Measurements from ENCODE around the gene KRT15.

The KRT15 gene

DNA sequence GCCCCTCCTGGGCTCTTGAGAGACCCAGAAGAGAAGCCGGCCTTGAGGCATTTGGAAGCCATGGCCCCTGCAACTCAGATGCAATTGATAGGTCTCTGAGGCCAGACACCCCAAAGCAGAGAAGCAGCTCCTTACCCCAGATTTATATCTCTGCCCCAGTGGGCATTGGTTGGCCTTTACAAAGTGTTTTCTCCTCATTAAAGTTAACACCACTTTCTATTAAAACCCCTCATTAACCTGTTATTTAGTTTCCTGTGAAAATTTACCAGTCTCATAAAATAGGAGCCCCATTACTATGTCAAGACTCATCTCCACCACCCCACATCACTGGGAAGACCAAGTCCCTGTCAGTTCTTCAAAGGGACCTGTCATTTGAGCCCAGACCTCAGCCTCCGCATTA, 37.7 kb downstream of the KRT15 start, which contains the start of gene KRT35:
Gene KRT35 (minus strand): TSS at position 116 of the 400 bp plus-strand sequence. CDS start 54 bp downstream, at position 62.
- no peak for DNase-seq (ENCODE audit: low read depth)
- no peak within 1 kb of the TSS for H3K4me3 ChIP-seq (ENCODE audit: low read depth, low read length)
- TF ChIP-seq, protein P1, sequence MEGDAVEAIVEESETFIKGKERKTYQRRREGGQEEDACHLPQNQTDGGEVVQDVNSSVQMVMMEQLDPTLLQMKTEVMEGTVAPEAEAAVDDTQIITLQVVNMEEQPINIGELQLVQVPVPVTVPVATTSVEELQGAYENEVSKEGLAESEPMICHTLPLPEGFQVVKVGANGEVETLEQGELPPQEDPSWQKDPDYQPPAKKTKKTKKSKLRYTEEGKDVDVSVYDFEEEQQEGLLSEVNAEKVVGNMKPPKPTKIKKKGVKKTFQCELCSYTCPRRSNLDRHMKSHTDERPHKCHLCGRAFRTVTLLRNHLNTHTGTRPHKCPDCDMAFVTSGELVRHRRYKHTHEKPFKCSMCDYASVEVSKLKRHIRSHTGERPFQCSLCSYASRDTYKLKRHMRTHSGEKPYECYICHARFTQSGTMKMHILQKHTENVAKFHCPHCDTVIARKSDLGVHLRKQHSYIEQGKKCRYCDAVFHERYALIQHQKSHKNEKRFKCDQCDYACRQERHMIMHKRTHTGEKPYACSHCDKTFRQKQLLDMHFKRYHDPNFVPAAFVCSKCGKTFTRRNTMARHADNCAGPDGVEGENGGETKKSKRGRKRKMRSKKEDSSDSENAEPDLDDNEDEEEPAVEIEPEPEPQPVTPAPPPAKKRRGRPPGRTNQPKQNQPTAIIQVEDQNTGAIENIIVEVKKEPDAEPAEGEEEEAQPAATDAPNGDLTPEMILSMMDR (IDR thresholded peaks at IDR 0.05; ENCODE audit: low read depth, low read length, missing control alignments), result no peak

DNA sequence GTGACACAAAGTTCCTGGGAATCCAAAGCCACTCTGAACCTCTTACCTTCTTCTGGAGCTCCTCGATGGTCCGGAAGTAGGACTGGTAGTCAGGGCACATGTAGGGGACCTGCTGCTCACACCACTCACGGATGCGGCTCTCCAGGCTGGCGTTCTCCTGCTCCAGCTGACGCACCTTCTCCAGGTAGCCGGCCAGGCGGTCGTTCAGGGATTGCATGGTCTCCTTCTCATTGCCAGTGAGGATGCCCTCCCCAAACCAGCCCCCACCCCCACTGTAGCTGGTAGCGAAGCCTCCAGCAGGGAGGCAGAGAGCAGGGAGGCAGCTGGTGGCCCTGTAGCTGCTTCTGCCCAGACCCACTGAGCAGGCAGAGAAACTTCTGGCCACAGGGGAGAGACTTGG, 38.1 kb downstream of the KRT15 start:
- no peak overlapping the region for H3K4me3 ChIP-seq (ENCODE audit: low read depth, low read length)
- DNase-seq (ENCODE audit: low read depth), result no peak
- TF ChIP-seq, protein P1 (IDR thresholded peaks at IDR 0.05; ENCODE audit: low read depth, low read length, missing control alignments), result no peak

DNA sequence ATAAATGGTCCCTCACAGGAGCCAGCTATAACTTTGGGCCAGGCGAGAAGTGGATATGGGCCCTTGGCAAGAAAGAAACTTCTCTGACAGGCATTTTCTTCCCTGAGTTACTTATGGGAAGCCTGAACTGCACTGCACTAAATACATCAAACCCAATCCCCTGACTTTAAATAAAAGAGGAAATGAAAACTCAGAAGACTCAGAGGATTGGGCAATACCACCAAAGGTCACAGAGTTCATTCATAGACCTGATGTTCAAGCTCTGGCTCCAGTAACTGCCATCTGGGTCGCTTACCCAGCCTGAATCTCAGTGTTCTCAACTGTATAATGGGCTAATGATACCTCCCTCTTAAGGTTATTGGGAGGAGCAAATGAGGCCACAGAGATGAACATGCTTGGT, 38.6 kb downstream of the KRT15 start:
- no peak overlapping the region for H3K4me3 ChIP-seq (ENCODE audit: low read depth, low read length)
- no peak for DNase-seq (ENCODE audit: low read depth)
- TF ChIP-seq, protein P1 (IDR thresholded peaks at IDR 0.05; ENCODE audit: low read depth, low read length, missing control alignments), result no peak

DNA sequence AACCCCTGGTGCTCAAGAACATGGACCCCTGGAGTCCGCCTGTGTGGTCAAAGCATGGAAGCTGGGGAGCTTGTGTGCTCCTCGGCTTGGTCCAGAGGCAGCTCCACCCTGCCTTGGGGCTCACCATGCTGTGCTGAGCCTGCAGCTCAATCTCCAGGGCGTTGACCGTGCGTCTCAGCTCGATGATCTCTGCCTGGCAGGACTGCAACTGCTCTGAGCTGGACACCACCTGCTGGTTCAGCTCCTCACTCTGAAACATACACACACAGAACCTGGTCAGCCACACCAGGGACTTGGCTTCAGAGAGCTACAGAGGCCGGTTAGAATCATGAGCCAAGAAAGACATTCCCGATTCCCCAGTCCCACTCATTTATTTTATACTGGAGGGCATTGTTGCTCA, 40.5 kb downstream of the KRT15 start:
- no peak overlapping the region for H3K4me3 ChIP-seq (ENCODE audit: low read depth, low read length)
- DNase-seq (ENCODE audit: low read depth), result no peak
- TF ChIP-seq, protein P1 (IDR thresholded peaks at IDR 0.05; ENCODE audit: low read depth, low read length, missing control alignments), result no peak

DNA sequence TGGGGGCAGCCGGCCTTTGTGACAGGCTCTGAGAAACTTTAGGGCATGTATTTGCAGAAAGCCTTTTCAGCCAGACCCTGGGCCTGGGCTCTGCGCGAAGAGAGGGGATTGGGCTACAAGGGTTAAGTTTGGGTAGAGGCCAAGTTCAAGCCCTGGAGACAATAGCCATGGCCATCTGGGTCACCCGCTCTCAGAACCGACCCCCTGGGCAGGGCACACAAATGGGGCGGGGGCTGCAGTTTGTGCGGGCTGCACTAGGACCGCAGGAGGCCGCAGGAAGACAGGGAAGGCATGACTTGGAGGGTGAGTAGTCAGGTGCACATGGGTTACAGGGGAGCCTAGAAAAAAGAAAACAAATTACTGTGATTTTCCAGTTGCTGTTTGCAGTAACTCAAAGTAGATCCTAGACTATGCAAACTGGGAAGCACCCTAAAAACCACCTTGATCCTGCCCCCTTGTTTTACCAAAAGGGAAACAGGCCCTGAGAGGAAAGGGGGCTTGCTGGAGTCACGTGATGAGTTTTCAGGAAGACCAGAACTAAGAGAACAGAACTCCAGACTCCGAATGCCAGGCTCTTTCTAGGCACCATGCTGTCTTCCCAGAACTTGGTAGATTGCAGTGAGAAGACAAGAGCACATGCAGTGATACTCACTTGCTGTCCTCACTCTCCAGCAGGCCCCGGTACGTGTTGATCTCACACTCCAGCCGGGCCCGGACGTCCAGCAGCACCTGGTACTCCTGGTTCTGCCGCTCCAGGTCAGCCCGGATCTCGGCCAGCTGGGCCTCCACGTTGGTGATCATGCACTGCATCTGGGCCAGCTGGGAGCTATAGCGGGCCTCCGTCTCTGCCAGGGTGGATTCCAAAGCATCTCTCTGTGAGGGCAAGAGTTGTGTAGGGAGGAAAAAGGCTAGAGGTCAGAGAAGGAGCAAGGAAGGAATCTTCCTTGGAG, 41.5 kb downstream of the KRT15 start:
- DNase-seq (ENCODE audit: low read depth), result no peak
- TF ChIP-seq, protein P1 (IDR thresholded peaks at IDR 0.05; ENCODE audit: low read depth, low read length, missing control alignments), result no peak
- no peak overlapping the region for H3K4me3 ChIP-seq (ENCODE audit: low read depth, low read length)

DNA sequence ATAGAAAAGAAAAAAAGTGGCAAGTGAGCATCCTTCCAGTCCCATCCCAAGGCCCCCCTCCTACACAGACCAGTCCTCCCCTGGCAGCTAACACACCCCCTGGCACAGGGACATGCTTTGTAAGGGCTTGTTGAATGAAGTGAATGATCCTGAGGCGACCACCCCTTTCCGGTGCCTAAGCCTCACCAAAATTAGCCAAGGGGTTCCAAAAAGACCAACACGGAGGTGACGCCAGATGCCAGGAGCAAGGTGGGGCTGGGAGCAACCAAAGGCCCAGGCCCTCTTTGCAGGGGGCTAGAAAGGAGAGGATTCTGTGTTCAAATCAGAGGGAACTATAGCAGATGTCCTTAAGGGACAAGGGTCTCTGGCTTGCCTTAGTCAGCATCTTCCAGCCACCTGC, 43.3 kb downstream of the KRT15 start:
- TF ChIP-seq, protein P1 (IDR thresholded peaks at IDR 0.05; ENCODE audit: low read depth, low read length, missing control alignments), result no peak
- H3K4me3 ChIP-seq (ENCODE audit: low read depth, low read length), result no peak overlapping the region
- DNase-seq (ENCODE audit: low read depth), result no peak

Data from GM12864 (cell line).